A549 (cell line): ENCODE data around the gene AMPD1. TPM values are rescaled to one million over a fixed set of nuclear protein-coding genes. Genes with fewer than 3 reads are reported as not detected.

ENCODE experiments used
- ATAC-seq, 2 experiments: fragments of 200-7000 bp in 1 of 2; fragments of >200 bp in 1 of 2; cut with Nextera tagmentation in 1 of 2; cut with Tn5 transposase in 1 of 2; 3 replicates each; pipeline versions ENCODE4 v1.8.0 to v1.9.1; 2018 to 2020; ENCODE audit warnings: mild to moderate bottlenecking in 1 of 2, moderate library complexity in 1 of 2
- CTCF ChIA-PET: fragments of 300-600 bp; sonication (Branson Sonifier 250); formaldehyde crosslinking; extraction: SDS; loops from one replicate; lab custom pipeline; 2021; ENCODE audit warnings: antibody characterized with exemption, inconsistent platforms; lab: Yijun Ruan, JAX
- POLR2A ChIA-PET: fragments of 350-600 bp; formaldehyde crosslinking; extraction: SDS; loops from one replicate; lab custom pipeline; 2021; ENCODE audit warnings: antibody characterized with exemption, inconsistent platforms; lab: Yijun Ruan, JAX
- DNase-seq, 2 experiments: peaks; one replicate each; pipeline versions ENCODE4 v3.0.0 to v3.0.0-alpha.2; 2011 to 2016; ENCODE audit warnings: low read depth in 1 of 2, low spot score in 1 of 2
- FAIRE-seq: peaks from 2 replicates; lab custom pipeline; 2011; peaks lifted over from hg19 to GRCh38; lab: Jason Lieb, UNC
- H3K27ac ChIP-seq, 2 experiments: fragments of >200 bp; sonication (Bioruptor Twin); formaldehyde crosslinking; 3 replicates each; pipeline ENCODE4 v1.5.1; 2016 to 2017
- H3K4me1 ChIP-seq: fragments of >200 bp; sonication (Bioruptor Twin); formaldehyde crosslinking; 3 replicates; pipeline ENCODE4 v1.6.1; 2016
- H3K4me2 ChIP-seq: fragments of >200 bp; sonication (Bioruptor Twin); formaldehyde crosslinking; 3 replicates; pipeline ENCODE4 v1.6.1; 2016
- H3K4me3 ChIP-seq: fragments of >200 bp; sonication (Bioruptor Twin); formaldehyde crosslinking; 3 replicates; pipeline ENCODE4 v1.5.1; 2016
- H3K9me3 ChIP-seq: fragments of >200 bp; sonication (Bioruptor Twin); formaldehyde crosslinking; 3 replicates; pipeline ENCODE4 v1.6.1; 2016
- CEBPB ChIP-seq, 2 experiments: fragments of >200 bp in 1 of 2; sonication (Bioruptor Twin) in 1 of 2; formaldehyde crosslinking in 1 of 2; IDR thresholded peaks; 2 replicates each; pipeline ENCODE4 v1.6.1; 2012 to 2016
- CTCF ChIP-seq: fragments of >200 bp; sonication (Bioruptor Twin); formaldehyde crosslinking; IDR thresholded peaks from 3 replicates; pipeline ENCODE4 v1.5.1; 2016
- EHMT2 ChIP-seq: fragments of 200-600 bp; sonication (generic); IDR thresholded peaks from 2 replicates; pipeline ENCODE4 v1.6.1; 2016; ENCODE audit warnings: antibody characterized with exemption, low read depth, mild to moderate bottlenecking, moderate library complexity
- ESRRA ChIP-seq: fragments of 150-350 bp; IDR thresholded peaks from 2 replicates; pipeline ENCODE4 v1.6.1; 2014; ENCODE audit warnings: mild to moderate bottlenecking, low read length, borderline replicate concordance
- FOXS1 ChIP-seq: fragments of 250-450 bp; sonication (Bioruptor Pico); IDR thresholded peaks from 2 replicates; pipeline ENCODE4 v1.5.0; 2020; ENCODE audit warnings: mild to moderate bottlenecking, moderate library complexity
- HEYL ChIP-seq: fragments of 250-450 bp; sonication (Bioruptor Pico); IDR thresholded peaks from 2 replicates; pipeline ENCODE4 v1.8.0; 2021; ENCODE audit warnings: mild to moderate bottlenecking, moderate library complexity
- HOXB13 ChIP-seq: fragments of 250-450 bp; sonication (Bioruptor Pico); IDR thresholded peaks from 2 replicates; pipeline ENCODE4 v1.5.0; 2020; ENCODE audit warnings: low read depth, mild to moderate bottlenecking, moderate library complexity
- JUN ChIP-seq, 2 experiments: fragments of >200 bp; sonication (Bioruptor Twin); formaldehyde crosslinking; IDR thresholded peaks; 2 replicates in 1 of 2; 3 replicates in 1 of 2; pipeline ENCODE4 v1.6.1; 2016 to 2017
- KDM5A ChIP-seq: fragments of 200-600 bp; sonication (generic); IDR thresholded peaks from 2 replicates; pipeline ENCODE4 v1.6.1; 2016; ENCODE audit warnings: antibody characterized with exemption, mild to moderate bottlenecking
- NFE2L2 ChIP-seq: fragments of 150-350 bp; conservative IDR thresholded peaks from 2 replicates; pipeline ENCODE4 v1.6.1; 2014; ENCODE audit warnings: low read length
- NR3C1 ChIP-seq: fragments of >200 bp; sonication (Bioruptor Twin); formaldehyde crosslinking; IDR thresholded peaks from 3 replicates; pipeline ENCODE4 v1.6.1; 2017
- POLR2A ChIP-seq: IDR thresholded peaks from 2 replicates; pipeline ENCODE4 v1.6.1; 2012; ENCODE audit warnings: mild to moderate bottlenecking, low read length
- RNF2 ChIP-seq: fragments of 200-600 bp; sonication (generic); IDR thresholded peaks from 2 replicates; pipeline ENCODE4 v1.6.1; 2016; ENCODE audit warnings: low read depth, mild to moderate bottlenecking, antibody characterized with exemption, moderate library complexity, borderline replicate concordance
- SMC3 ChIP-seq: fragments of >200 bp; sonication (Bioruptor Twin); formaldehyde crosslinking; IDR thresholded peaks from 3 replicates; pipeline ENCODE4 v1.6.1; 2018; ENCODE audit warnings: inconsistent platforms
- TP53 ChIP-seq: fragments of 250-450 bp; sonication (Bioruptor Pico); IDR thresholded peaks from 2 replicates; pipeline ENCODE4 v1.5.0; 2021; ENCODE audit warnings: mild to moderate bottlenecking, moderate library complexity
- WGBS: methylation state at CpG from one replicate; pipeline ENCODE4 v1.1.6; 2017; ENCODE audit errors: missing lambda C conversion rate; 5-methylcytosine and 5-hydroxymethylcytosine counted together
- polyA plus RNA-seq, 4 experiments: library from polyadenylated mRNA; depleted of rRNA in 3 of 4; stranded (reverse); fragments of >200 nt; fragmentation: RNase III in 1 of 4; extraction: RNeasy Plus Mini Kit Qiagen cat#74134 plus additional on column Dnase treatment in 1 of 4; gene quantifications; 2 replicates in 3 of 4; 3 replicates in 1 of 4; pipeline ENCODE4 v1.2.3, GENCODE V29; 2011 to 2017
- TF ChIP-seq, protein P1 (sequence below): fragments of 250-450 bp; sonication (Bioruptor Pico); IDR thresholded peaks from 2 replicates; pipeline ENCODE4 v1.5.0; 2020; ENCODE audit warnings: low read depth, mild to moderate bottlenecking, moderate library complexity
- TF ChIP-seq, protein P2 (sequence below): fragments of >200 bp; sonication (Bioruptor Twin); formaldehyde crosslinking; IDR thresholded peaks from 2 replicates; pipeline ENCODE4 v1.6.1; 2016
- TF ChIP-seq, protein P3 (sequence below): fragments of >200 bp; sonication (Bioruptor Twin); formaldehyde crosslinking; IDR thresholded peaks from 3 replicates; pipeline ENCODE4 v1.6.1; 2016
- TF ChIP-seq, protein P4 (sequence below): fragments of 250-450 bp; sonication (Bioruptor Pico); IDR thresholded peaks from 2 replicates; pipeline ENCODE4 v1.5.0; 2021; ENCODE audit warnings: mild to moderate bottlenecking, moderate library complexity, borderline replicate concordance

Gene AMPD1
- polyA plus RNA-seq, 2 of the 4 experiments (the other 2 are of a cell fraction): not detected

DNA sequence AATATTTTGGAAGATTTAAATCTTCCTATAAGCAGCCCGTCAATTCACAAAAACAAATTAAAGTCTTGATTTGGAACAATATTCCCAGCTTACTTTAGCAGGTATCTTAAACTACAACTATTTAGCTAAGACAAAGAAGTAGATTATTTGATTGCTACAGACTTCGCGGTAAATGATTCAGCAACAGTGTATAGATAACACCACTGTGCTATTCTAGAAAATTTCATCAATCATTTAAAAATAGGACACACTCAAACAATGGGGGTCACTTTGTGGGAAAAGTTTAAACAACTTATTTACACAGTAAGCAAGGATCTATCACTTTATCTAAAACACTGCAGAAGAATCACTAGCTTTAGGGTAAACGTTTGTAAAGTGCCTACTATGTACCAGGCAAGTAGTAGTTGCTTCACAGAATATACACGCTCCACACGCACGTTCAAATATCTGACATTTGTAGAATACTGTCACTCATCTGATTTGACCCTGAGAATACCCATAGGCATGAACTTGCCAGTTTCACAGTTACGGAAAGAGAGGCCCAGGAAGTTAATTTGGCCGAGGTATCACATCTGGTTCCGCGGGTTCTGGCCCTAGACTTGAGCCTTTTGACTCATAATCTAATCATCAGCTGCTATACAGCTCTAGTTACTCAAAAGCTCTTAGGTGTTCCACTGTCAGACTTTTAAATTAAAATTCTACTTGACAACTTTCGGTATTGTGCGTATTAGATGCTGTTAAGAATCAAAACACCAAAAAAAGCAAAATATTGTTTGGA, 26.4 kb downstream of the AMPD1 start (continued):
- TF ChIP-seq, protein P1, sequence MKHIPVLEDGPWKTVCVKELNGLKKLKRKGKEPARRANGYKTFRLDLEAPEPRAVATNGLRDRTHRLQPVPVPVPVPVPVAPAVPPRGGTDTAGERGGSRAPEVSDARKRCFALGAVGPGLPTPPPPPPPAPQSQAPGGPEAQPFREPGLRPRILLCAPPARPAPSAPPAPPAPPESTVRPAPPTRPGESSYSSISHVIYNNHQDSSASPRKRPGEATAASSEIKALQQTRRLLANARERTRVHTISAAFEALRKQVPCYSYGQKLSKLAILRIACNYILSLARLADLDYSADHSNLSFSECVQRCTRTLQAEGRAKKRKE (CRISPR knock-in tag): no peak

GRCh38 chr1:114668373-114668772, 27.0 kb downstream of the AMPD1 start:
- no peak for ATAC-seq
- TF ChIP-seq CTCF: no peak
- no peak for TF ChIP-seq CEBPB (IDR thresholded peaks at IDR 0.05)
- ChIA-PET CTCF (interaction anchor here (0.8 to 1.7 kb wide), 2 partner anchors 9 to 161 kb away, joined by 3 to 5 read pairs; no protein-coding TSS in a partner anchor), POLR2A (no interaction called here)
- Histone ChIP-seq H3K9me3 (no peaks in the 10 kb centered on the region), H3K4me3 (no peak overlapping the region), H3K4me2 (no peak overlapping the region), H3K4me1 (no peaks in the 10 kb centered on the region), H3K27ac (no peak overlapping the region)
- no peak for FAIRE-seq
- DNase-seq: no peak
- WGBS: 52% methylated on average over 4 of the region's 4 CpGs

DNA sequence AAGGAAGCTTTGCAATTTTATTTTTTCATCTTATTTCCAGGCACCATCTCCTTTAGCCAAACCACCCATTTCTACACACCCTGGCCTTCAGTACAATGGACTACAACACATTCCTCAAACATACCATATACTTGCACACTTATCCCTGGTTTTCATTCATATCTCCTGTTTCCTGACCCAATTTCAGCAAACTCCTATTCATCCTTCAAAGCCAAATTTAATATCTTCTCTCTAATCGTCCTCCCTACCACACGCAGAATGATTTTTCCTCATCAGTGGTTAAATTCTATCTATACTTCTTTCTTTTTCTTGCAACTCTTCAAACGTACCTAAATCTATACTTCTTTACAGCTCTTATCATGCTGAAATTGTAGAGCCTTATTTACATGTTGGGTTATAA, 28.4 kb downstream of the AMPD1 start:
- H3K4me2 ChIP-seq: no peak overlapping the region
- FAIRE-seq (no peak), ATAC-seq (no peak)
- no peaks in the 10 kb centered on the region for H3K4me1 ChIP-seq
- H3K27ac ChIP-seq: no peak overlapping the region
- H3K4me3 ChIP-seq: no peak overlapping the region
- ChIA-PET POLR2A (no interaction called here), CTCF (no interaction called here)
- 40% methylated on average over 3 of the region's 3 CpGs for WGBS
- no peaks in the 10 kb centered on the region for H3K9me3 ChIP-seq
- no peak for TF ChIP-seq KDM5A
- TF ChIP-seq SMC3: no peak
- TF ChIP-seq NR3C1: no peak
- TF ChIP-seq CEBPB (IDR thresholded peaks at IDR 0.05): no peak
- no peak for TF ChIP-seq TP53 (CRISPR knock-in tag)
- TF ChIP-seq, protein P2, sequence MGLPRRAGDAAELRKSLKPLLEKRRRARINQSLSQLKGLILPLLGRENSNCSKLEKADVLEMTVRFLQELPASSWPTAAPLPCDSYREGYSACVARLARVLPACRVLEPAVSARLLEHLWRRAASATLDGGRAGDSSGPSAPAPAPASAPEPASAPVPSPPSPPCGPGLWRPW: no peak
- TF ChIP-seq FOXS1: no peak
- no peak for TF ChIP-seq HOXB13 (CRISPR knock-in tag)
- no peak for TF ChIP-seq JUN (IDR thresholded peaks at IDR 0.05)
- TF ChIP-seq, protein P3, sequence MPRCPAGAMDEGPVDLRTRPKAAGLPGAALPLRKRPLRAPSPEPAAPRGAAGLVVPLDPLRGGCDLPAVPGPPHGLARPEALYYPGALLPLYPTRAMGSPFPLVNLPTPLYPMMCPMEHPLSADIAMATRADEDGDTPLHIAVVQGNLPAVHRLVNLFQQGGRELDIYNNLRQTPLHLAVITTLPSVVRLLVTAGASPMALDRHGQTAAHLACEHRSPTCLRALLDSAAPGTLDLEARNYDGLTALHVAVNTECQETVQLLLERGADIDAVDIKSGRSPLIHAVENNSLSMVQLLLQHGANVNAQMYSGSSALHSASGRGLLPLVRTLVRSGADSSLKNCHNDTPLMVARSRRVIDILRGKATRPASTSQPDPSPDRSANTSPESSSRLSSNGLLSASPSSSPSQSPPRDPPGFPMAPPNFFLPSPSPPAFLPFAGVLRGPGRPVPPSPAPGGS: no peak
- no peak for TF ChIP-seq HEYL
- TF ChIP-seq ESRRA: no peak
- TF ChIP-seq RNF2: no peak
- no peak for TF ChIP-seq NFE2L2
- TF ChIP-seq, protein P4, sequence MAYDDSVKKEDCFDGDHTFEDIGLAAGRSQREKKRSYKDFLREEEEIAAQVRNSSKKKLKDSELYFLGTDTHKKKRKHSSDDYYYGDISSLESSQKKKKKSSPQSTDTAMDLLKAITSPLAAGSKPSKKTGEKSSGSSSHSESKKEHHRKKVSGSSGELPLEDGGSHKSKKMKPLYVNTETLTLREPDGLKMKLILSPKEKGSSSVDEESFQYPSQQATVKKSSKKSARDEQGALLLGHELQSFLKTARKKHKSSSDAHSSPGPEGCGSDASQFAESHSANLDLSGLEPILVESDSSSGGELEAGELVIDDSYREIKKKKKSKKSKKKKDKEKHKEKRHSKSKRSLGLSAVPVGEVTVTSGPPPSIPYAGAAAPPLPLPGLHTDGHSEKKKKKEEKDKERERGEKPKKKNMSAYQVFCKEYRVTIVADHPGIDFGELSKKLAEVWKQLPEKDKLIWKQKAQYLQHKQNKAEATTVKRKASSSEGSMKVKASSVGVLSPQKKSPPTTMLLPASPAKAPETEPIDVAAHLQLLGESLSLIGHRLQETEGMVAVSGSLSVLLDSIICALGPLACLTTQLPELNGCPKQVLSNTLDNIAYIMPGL: no peak
- TF ChIP-seq EHMT2: no peak
- no peak for TF ChIP-seq POLR2A
- TF ChIP-seq, all 56 proteins: peak for 0
- no peak for DNase-seq
